Measurements from ENCODE around the gene RAB9B. TPM values are rescaled to one million over a fixed set of nuclear protein-coding genes. Genes with fewer than 3 reads are reported as not detected.

The RAB9B gene
- total RNA-seq, 2 donors from 2014 or later: 0.18 to 0.25 TPM

DNA sequence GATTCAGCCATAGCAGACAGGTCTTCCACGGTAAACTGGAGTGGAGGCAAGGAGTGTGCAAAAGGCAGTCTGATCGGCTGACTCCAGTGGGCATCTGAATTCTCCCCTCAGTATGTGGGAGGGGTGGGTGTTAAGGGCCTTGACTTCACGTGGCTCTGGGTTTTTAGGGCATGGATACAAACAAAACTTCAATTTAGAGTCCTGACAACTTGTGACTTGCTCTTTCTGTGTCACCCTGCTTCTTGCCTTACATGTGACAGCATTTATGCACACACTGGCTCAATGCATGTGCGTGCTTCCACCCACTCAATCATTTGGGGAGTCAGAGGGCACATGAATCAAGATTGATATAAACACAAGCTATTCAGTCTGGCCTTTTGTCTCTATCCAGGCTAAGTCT is 37.9 kb downstream of the RAB9B start:
- no peak for DNase-seq
- no peak overlapping the region for H3K27ac Mint-ChIP-seq
- H3K4me1 Mint-ChIP-seq: no peaks in the 10 kb centered on the region
- no peaks in the 10 kb centered on the region for H3K36me3 Mint-ChIP-seq (ENCODE audit: low read depth)
- H3K27me3 Mint-ChIP-seq: peaks cover 5% of the 10 kb centered on the region
- ATAC-seq: no peak
- no peak overlapping the region for H3K4me3 Mint-ChIP-seq
- no peaks in the 10 kb centered on the region for H3K9me3 ChIP-seq (ENCODE audit: control insufficient read depth, low read length, poor library complexity, severe bottlenecking)

DNA sequence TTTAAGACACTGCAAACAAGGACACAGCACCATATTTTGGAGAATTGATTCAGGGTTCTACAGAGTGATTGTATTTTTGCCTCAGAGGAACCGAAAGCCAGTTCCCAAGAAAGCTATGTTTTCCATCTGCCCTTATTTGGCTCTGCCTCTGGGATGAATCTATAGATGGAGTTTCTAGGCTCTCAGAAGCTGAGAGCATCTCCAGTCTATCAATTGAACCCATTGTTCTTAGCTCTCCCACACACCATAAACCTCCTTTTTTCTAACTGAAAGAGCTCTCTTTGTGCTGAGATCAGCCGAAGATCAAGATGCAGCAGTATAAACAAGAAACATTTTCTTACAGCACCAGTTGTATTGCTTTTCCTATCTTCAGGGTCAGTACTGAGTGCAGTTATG is 38.5 kb downstream of the RAB9B start:
- no peaks in the 10 kb centered on the region for H3K4me1 Mint-ChIP-seq
- no peak overlapping the region for H3K4me3 Mint-ChIP-seq
- ATAC-seq: no peak
- H3K9me3 ChIP-seq (ENCODE audit: control insufficient read depth, low read length, poor library complexity, severe bottlenecking): no peaks in the 10 kb centered on the region
- H3K27ac Mint-ChIP-seq: no peak overlapping the region
- no peaks in the 10 kb centered on the region for H3K36me3 Mint-ChIP-seq (ENCODE audit: low read depth)
- H3K27me3 Mint-ChIP-seq: peaks cover 5% of the 10 kb centered on the region
- DNase-seq: no peak

DNA sequence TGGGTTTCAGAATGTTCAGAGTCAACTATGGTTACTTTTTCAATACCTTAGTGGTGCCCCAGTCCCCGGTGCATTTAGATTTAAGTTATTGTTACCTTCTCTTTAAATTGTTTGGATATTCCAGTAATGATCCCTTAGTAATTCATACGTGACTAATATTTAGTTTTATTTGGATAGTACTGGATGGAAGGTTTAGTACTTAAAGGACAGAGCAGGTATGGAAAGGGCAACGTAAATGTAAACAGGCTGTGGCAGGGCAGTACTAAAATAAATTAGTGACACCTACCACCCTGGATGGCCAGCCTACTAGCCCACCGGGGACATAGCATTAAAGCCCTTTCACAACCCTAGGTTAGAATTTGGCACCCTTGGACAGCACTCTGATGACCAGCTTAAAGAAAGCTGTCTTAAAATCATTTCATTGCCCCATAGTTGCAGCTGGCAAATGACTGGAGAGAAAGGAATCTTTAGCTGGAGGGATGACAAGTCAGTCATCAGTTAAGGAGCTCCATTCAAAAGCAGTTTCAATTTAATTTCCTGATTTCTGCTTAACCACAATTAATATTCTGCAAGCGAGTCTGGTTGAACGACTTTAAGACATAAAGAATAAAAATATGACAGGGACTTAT is 39.0 kb downstream of the RAB9B start:
- Mint-ChIP-seq H3K27ac (no peak overlapping the region), H3K4me3 (no peak overlapping the region), H3K36me3 (ENCODE audit: low read depth) (no peaks in the 10 kb centered on the region), H3K27me3 (peaks cover 5% of the 10 kb centered on the region), H3K4me1 (no peaks in the 10 kb centered on the region)
- ATAC-seq (no peak), DNase-seq (no peak)
- no peaks in the 10 kb centered on the region for H3K9me3 ChIP-seq (ENCODE audit: control insufficient read depth, low read length, poor library complexity, severe bottlenecking)

DNA sequence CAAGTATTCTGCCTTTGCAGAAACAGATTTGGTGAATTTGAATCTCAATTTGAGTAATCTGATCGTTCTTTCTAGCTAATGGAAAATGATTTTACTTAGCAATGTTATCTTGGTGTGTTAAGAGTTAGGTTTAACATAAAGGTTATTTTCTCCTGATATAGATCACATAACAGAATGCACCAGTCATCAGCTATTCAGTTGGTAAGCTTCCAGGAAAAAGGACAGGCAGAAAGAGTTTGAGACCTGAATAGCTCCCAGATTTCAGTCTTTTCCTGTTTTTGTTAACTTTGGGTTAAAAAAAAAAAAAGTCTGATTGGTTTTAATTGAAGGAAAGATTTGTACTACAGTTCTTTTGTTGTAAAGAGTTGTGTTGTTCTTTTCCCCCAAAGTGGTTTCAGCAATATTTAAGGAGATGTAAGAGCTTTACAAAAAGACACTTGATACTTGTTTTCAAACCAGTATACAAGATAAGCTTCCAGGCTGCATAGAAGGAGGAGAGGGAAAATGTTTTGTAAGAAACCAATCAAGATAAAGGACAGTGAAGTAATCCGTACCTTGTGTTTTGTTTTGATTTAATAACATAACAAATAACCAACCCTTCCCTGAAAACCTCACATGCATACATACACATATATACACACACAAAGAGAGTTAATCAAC is 40.1 kb downstream of the RAB9B start:
- no peaks in the 10 kb centered on the region for H3K4me1 Mint-ChIP-seq

DNA sequence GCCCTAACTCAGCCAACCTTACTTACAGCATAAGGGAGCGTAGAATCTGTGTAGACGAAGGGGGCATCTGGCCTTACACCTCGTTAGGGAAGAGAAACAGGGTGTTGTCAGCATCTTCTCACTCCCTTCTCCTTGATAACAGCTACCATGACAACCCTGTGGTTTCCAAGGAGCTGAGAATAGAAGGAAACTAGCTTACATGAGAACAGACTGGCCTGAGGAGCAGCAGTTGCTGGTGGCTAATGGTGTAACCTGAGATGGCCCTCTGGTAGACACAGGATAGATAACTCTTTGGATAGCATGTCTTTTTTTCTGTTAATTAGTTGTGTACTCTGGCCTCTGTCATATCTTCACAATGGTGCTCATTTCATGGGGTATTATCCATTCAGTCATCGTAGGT is 40.8 kb downstream of the RAB9B start:
- no peak for DNase-seq
- H3K36me3 Mint-ChIP-seq (ENCODE audit: low read depth): no peaks in the 10 kb centered on the region
- H3K4me3 Mint-ChIP-seq: no peak overlapping the region
- no peak for ATAC-seq
- H3K27me3 Mint-ChIP-seq: peaks cover 5% of the 10 kb centered on the region
- H3K9me3 ChIP-seq (ENCODE audit: control insufficient read depth, low read length, poor library complexity, severe bottlenecking): no peaks in the 10 kb centered on the region
- no peaks in the 10 kb centered on the region for H3K4me1 Mint-ChIP-seq
- no peak overlapping the region for H3K27ac Mint-ChIP-seq

More for the DNA sequence above, 40.1 kb downstream of the RAB9B start:
- Mint-ChIP-seq H3K36me3 (ENCODE audit: low read depth) (no peaks in the 10 kb centered on the region), H3K27ac (no peak overlapping the region), H3K4me3 (no peak overlapping the region), H3K27me3 (peaks cover 5% of the 10 kb centered on the region)
- no peak for DNase-seq
- ATAC-seq: no peak
- no peaks in the 10 kb centered on the region for H3K9me3 ChIP-seq (ENCODE audit: control insufficient read depth, low read length, poor library complexity, severe bottlenecking)

DNA sequence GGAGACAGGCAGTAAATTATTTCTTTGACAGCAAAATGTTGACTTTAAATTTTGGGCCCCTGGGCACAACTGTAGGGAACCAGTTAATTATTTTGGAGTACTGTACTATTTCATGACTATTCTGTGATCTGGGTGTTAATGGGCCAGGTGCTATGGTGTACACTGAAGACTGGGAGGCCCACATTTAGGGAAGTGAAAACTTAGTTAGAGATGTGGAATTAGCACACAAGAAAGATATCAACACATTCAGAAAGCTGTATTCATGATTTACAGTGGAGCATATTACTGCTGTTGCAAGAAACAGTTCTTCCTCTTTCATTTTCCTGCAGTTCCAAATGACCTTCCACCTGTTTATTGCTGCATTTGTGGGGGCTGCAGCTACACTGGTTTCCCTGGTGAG is 43.1 kb downstream of the RAB9B start:
- ATAC-seq (no peak), DNase-seq (no peak)
- Mint-ChIP-seq H3K4me1 (no peaks in the 10 kb centered on the region), H3K4me3 (no peak overlapping the region), H3K36me3 (ENCODE audit: low read depth) (no peaks in the 10 kb centered on the region), H3K27me3 (peaks cover 5% of the 10 kb centered on the region), H3K27ac (no peak overlapping the region)
- no peaks in the 10 kb centered on the region for H3K9me3 ChIP-seq (ENCODE audit: control insufficient read depth, low read length, poor library complexity, severe bottlenecking)

DNA sequence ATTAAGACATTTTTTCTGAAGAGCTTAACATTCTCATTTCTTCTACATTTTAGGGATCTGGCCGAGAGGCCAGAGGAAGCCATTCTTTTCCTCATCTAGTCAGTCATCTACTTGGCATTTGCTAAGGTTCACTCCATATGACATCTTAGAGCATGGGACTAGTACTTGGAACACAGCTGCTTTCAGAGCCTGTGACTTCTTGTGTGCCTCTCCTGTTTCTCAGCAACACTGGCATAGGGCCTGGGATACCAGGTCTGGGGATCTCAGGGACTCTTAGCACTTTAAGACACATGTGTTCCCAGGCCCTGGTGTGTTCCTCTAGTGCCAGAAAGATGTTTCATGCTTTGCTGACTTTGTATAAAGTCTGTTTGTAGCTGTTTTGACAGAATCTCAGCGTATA is 48.1 kb downstream of the RAB9B start:
- Mint-ChIP-seq H3K4me1 (no peaks in the 10 kb centered on the region), H3K27ac (no peak overlapping the region), H3K27me3 (no peaks in the 10 kb centered on the region), H3K36me3 (ENCODE audit: low read depth) (no peaks in the 10 kb centered on the region), H3K4me3 (no peak overlapping the region)
- ATAC-seq (no peak), DNase-seq (no peak)
- H3K9me3 ChIP-seq (ENCODE audit: control insufficient read depth, low read length, poor library complexity, severe bottlenecking): no peaks in the 10 kb centered on the region

DNA sequence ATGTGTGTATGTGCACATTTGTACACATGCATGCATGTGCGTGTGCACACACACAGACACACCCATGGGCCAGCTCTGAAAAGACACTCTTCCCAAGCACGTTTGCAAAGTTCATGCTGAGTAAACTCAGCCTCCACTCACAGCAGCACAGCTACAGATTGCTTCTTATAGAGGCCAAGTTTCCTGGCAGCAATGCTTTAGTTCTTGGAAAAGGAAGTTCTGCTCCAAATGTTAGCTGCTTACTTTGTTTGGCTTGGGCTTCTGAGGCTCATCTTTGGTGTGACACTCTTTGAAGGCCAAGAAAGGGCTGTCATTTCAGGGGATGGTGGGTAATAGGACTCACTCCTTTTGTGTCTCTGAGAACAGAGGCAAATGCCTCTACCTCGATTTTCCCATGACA is 48.9 kb downstream of the RAB9B start:
- Mint-ChIP-seq H3K4me3 (no peak overlapping the region), H3K36me3 (ENCODE audit: low read depth) (no peaks in the 10 kb centered on the region), H3K27ac (no peak overlapping the region), H3K27me3 (peaks cover 3% of the 10 kb centered on the region), H3K4me1 (no peaks in the 10 kb centered on the region)
- no peaks in the 10 kb centered on the region for H3K9me3 ChIP-seq (ENCODE audit: control insufficient read depth, low read length, poor library complexity, severe bottlenecking)
- ATAC-seq: no peak
- no peak for DNase-seq

DNA sequence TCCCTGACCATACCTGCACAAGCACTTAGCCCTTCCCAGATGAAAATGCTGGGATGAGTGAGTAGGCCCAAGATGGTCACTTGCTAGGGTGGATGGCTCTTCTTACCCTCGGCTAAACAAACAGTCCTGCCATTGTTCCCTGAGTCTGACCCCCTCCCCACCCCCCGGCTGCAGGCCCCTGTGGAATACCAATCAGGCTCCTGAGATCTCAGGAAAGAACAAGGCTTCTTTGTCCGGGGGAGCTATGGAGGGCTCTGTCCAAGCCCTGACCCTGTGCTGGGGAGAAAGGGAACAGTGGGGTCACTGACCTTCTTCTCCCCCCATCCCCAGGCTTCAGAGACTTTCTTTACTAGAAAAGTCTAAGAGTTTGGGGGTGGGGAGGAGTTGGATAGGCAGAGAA is 49.4 kb downstream of the RAB9B start:
- ATAC-seq (no peak), DNase-seq (no peak)
- Mint-ChIP-seq H3K4me1 (no peaks in the 10 kb centered on the region), H3K27ac (no peak overlapping the region), H3K4me3 (no peak overlapping the region), H3K27me3 (peaks cover 8% of the 10 kb centered on the region), H3K36me3 (ENCODE audit: low read depth) (no peaks in the 10 kb centered on the region)
- H3K9me3 ChIP-seq (ENCODE audit: control insufficient read depth, low read length, poor library complexity, severe bottlenecking): no peaks in the 10 kb centered on the region

DNA sequence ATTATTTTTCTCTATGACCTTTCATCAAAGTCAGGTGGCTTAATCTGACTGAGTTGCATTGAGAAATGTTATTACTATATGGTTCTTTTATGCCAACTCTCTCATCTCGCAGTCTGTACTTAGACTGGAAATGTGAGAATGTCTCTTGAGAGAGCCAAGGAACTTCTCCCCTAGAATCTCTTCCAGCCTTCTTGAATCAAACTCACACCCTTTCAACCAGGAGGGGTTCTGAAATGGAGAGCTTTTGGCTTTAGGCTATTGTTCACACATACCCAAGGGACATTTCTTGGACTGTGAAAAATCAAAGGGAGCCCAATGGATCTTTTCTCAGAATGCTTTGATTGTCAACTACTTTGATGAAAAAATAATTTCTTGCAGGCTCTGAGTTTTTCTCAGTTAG is 50.4 kb downstream of the RAB9B start:
- Mint-ChIP-seq H3K4me3 (no peak overlapping the region), H3K36me3 (ENCODE audit: low read depth) (no peaks in the 10 kb centered on the region), H3K4me1 (no peaks in the 10 kb centered on the region), H3K27me3 (peaks cover 10% of the 10 kb centered on the region), H3K27ac (no peak overlapping the region)
- DNase-seq (no peak), ATAC-seq (no peak)
- H3K9me3 ChIP-seq (ENCODE audit: control insufficient read depth, low read length, poor library complexity, severe bottlenecking): no peaks in the 10 kb centered on the region

DNA sequence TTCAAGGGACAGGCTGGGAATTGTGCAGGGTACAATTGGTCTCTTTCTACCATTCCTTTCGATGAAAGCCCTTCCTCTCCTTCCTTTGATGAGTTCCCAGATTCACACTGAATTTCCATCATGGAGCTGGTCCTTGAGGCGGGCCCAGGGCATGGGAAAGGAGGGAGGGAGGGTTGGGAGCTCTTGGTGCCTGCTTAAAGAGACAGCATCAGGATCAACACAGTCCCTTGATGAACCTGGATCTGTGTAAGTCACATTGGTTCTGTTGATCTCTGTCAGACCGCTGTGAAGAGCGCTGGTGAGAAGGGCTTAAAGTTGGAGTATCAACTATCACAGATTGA is 51.0 kb downstream of the RAB9B start:
- H3K4me1 Mint-ChIP-seq: no peaks in the 10 kb centered on the region
- H3K27me3 Mint-ChIP-seq: peaks cover 10% of the 10 kb centered on the region
- no peaks in the 10 kb centered on the region for H3K36me3 Mint-ChIP-seq (ENCODE audit: low read depth)
- DNase-seq (no peak), ATAC-seq (no peak)
- H3K4me3 Mint-ChIP-seq: no peak overlapping the region
- H3K9me3 ChIP-seq (ENCODE audit: control insufficient read depth, low read length, poor library complexity, severe bottlenecking): no peaks in the 10 kb centered on the region
- no peak overlapping the region for H3K27ac Mint-ChIP-seq

DNA sequence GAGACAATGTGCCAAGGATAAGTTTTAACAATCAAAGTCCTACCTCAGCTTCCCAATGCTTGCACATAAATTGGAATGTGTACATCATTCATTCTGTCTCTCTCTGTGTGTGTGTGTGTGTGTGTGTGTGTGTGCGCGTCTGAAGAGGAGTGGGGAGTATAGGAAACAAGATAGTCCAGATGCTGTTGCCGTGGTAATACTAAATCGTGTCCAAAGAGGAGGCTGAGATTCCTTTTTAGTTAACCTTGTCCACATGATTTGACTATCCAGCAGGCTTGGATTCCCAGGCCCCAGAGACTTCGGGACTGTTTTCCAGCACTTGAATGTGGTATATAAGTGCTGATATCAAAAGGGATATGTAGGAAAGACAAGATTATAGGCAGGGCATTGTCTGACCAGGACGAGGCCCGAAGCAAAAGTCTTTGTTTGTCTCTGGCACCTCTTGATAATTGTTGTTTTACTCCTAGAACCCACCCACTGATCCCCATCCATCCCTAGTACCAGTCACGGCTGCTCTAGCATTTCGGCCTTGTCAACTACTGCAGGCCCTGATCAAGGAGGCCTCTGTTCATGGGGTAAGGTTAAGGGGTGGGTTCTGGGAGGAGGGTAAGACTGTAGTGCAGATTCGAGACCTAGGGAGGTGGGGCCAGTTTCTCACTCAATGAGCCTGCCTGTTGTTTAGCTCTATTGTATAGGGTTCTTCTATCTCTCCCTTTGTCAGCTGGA is 51.6 kb downstream of the RAB9B start:
- Mint-ChIP-seq H3K36me3 (ENCODE audit: low read depth) (no peaks in the 10 kb centered on the region), H3K4me3 (no peak overlapping the region), H3K27me3 (peaks cover 10% of the 10 kb centered on the region), H3K27ac (no peak overlapping the region), H3K4me1 (no peaks in the 10 kb centered on the region)
- ATAC-seq (no peak), DNase-seq (no peak)
- H3K9me3 ChIP-seq (ENCODE audit: control insufficient read depth, low read length, poor library complexity, severe bottlenecking): no peaks in the 10 kb centered on the region

DNA sequence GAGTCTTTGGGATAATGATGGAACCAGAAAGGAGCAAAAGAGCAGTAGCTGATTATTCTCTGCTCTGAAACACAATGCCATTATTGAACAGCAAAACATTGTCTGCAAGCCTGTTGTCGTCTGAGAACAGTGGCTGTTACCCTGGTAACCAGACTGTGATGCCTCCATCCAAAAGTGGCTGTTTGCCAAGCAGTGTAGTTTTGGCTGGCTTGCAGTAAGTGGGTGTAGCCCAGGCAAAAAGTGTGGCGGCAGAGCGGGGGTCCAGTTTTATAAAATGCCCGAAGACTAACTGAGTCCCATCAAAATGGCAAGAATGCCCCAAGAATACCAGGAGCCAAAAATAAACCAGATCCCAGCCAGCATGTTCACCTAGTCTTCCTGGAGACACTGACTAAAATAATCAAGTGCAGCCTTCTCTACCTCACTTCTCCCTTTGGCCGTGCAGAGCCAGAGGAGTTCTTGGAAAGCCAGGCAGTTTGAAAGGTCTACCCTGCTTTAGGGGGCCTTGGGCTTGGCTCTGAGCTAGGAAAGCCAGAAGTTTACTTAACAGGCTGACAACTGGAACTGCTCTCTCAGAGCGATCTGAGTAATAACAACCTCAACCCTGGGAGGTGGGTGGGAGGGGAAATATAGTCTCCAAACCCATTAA is 52.8 kb downstream of the RAB9B start:
- Mint-ChIP-seq H3K27me3 (peaks cover 13% of the 10 kb centered on the region), H3K36me3 (ENCODE audit: low read depth) (no peaks in the 10 kb centered on the region), H3K4me1 (no peaks in the 10 kb centered on the region), H3K4me3 (no peak overlapping the region), H3K27ac (no peak overlapping the region)
- H3K9me3 ChIP-seq (ENCODE audit: control insufficient read depth, low read length, poor library complexity, severe bottlenecking): no peaks in the 10 kb centered on the region
- DNase-seq (no peak), ATAC-seq (no peak)
